ENCODE results near the gene CSK. TPM values are rescaled to one million over a fixed set of nuclear protein-coding genes. Genes with fewer than 3 reads are reported as not detected.

The CSK gene
- total RNA-seq, 4 donors from 2014 or later = 33.1 to 45.2 (median 35.5) TPM

GRCh38 chr15:74844319-74845207 lies 62.7 kb downstream of the CSK start:
- Histone ChIP-seq H3K27me3 (no peaks in the 10 kb centered on the region), H3K9me3 (no peaks in the 10 kb centered on the region), H3K4me3 (no peak overlapping the region), H3K36me3 (peaks cover 48% of the 10 kb centered on the region), H3K4me1 (peaks cover 38% of the 10 kb centered on the region), H3K27ac (peak overlapping the region; percentile 86)
- no peak for TF ChIP-seq CTCF (IDR thresholded peaks at IDR 0.05)
- TF ChIP-seq POLR2A (IDR thresholded peaks at IDR 0.05) = no peak
- no peak for TF ChIP-seq POLR2AphosphoS5 (IDR thresholded peaks at IDR 0.05)
- TF ChIP-seq EP300 (IDR thresholded peaks at IDR 0.05) = no peak
- no peak for DNase-seq (ENCODE audit: low spot score in 2 of 2)
- WGBS = 72% methylated on average over 12 of the region's 12 CpGs

- Histone ChIP-seq H3K27me3 (no peaks in the 10 kb centered on the region), H3K4me1 (peaks cover 38% of the 10 kb centered on the region), H3K4me3 (no peak overlapping the region), H3K36me3 (peaks cover 51% of the 10 kb centered on the region), H3K27ac (peak overlapping the region; percentile 86), H3K9me3 (no peaks in the 10 kb centered on the region)
- WGBS = no CpG with 5 or more reads among the region's 5 CpGs
- no peak for TF ChIP-seq CTCF (IDR thresholded peaks at IDR 0.05)
- no peak for TF ChIP-seq EP300 (IDR thresholded peaks at IDR 0.05)
- no peak for TF ChIP-seq POLR2AphosphoS5 (IDR thresholded peaks at IDR 0.05)
- TF ChIP-seq POLR2A (IDR thresholded peaks at IDR 0.05) = no peak
- DNase-seq (ENCODE audit: low spot score in 2 of 2) = no peak
These were observed 63.3 kb downstream of the CSK start for GRCh38 chr15:74845208-74845568.

- Histone ChIP-seq H3K4me3 (no peak overlapping the region), H3K27ac (no peak overlapping the region), H3K36me3 (peaks cover 55% of the 10 kb centered on the region), H3K27me3 (no peaks in the 10 kb centered on the region), H3K4me1 (peaks cover 38% of the 10 kb centered on the region), H3K9me3 (no peaks in the 10 kb centered on the region)
- DNase-seq (ENCODE audit: low spot score in 2 of 2) = no peak
- WGBS = 74% methylated on average over 4 of the region's 4 CpGs
- no peak for TF ChIP-seq POLR2A (IDR thresholded peaks at IDR 0.05)
- no peak for TF ChIP-seq POLR2AphosphoS5 (IDR thresholded peaks at IDR 0.05)
- TF ChIP-seq EP300 (IDR thresholded peaks at IDR 0.05) = no peak
- TF ChIP-seq CTCF (IDR thresholded peaks at IDR 0.05) = no peak
These were observed 63.7 kb downstream of the CSK start for GRCh38 chr15:74845581-74845980.

- Histone ChIP-seq H3K36me3 (peaks cover 74% of the 10 kb centered on the region), H3K27ac (no peak overlapping the region)
- WGBS = 80% methylated on average over 1 of the region's 3 CpGs
These were observed 65.6 kb downstream of the CSK start for GRCh38 chr15:74847432-74847831.

More at GRCh38 chr15:74847432-74847831, 65.6 kb downstream of the CSK start:
- peaks cover 23% of the 10 kb centered on the region for H3K4me1 ChIP-seq
- no peaks in the 10 kb centered on the region for H3K9me3 ChIP-seq
- no peak overlapping the region for H3K4me3 ChIP-seq
- H3K27me3 ChIP-seq = no peaks in the 10 kb centered on the region
- no peak for DNase-seq (ENCODE audit: low spot score in 2 of 2)
- TF ChIP-seq CTCF (IDR thresholded peaks at IDR 0.05) = no peak
- TF ChIP-seq EP300 (IDR thresholded peaks at IDR 0.05) = no peak
- TF ChIP-seq POLR2AphosphoS5 (IDR thresholded peaks at IDR 0.05) = no peak
- no peak for TF ChIP-seq POLR2A (IDR thresholded peaks at IDR 0.05)
